Lung (tissue), 12 donors: ENCODE measurements around the gene ZRANB3. TPM values are rescaled to one million over a fixed set of nuclear protein-coding genes. Genes with fewer than 3 reads are reported as not detected.
"Not testable (repeated sequence)": the region's sequence is repeated elsewhere in the genome, so short reads cannot be mapped to it uniquely, and the experiment has no call there.

ENCODE experiments used
- ATAC-seq: fragments of 200-7000 bp; cut with Tn5 transposase; one replicate; pipeline ENCODE4 v1.9.1; 2020; ENCODE audit warnings: moderate number of reproducible peaks; ENCODE audit not compliant: insufficient read depth, low FRiP score
- DNase-seq, 3 donors: peaks; one replicate each; pipeline ENCODE4 v3.0.0-alpha.2; 2013 to 2017
- H3K27ac ChIP-seq, 2 donors: one replicate each; pipeline ENCODE4 v1.5.1; 2013; ENCODE audit warnings: mild to moderate bottlenecking in 2 of 2, moderate library complexity in 2 of 2, control low read depth in 1 of 2, inconsistent platforms in 1 of 2, low read depth in 1 of 2, low read length in 1 of 2
- H3K27me3 ChIP-seq, 3 donors: one replicate each; pipeline ENCODE4 v1.5.1; 2013; ENCODE audit warnings: low read length in 2 of 3; ENCODE audit not compliant: control insufficient read depth in 3 of 3, insufficient read depth in 3 of 3
- H3K36me3 ChIP-seq, 4 donors: one replicate each; pipeline ENCODE4 v1.5.1; 2013; ENCODE audit warnings: low read length in 4 of 4, mild to moderate bottlenecking in 1 of 4, moderate library complexity in 1 of 4; ENCODE audit not compliant: control insufficient read depth in 4 of 4, insufficient read depth in 4 of 4
- H3K4me1 ChIP-seq, 5 donors: one replicate each; pipeline ENCODE4 v1.5.1; 2013; ENCODE audit warnings: low read length in 5 of 5, mild to moderate bottlenecking in 2 of 5, moderate library complexity in 1 of 5; ENCODE audit not compliant: control insufficient read depth in 5 of 5, insufficient read depth in 5 of 5
- H3K4me3 ChIP-seq: one replicate; pipeline ENCODE4 v1.5.1; 2013; ENCODE audit warnings: mild to moderate bottlenecking, control low read depth, moderate library complexity
- H3K9ac ChIP-seq, 2 donors: one replicate each; pipeline ENCODE4 v1.5.1; 2013; ENCODE audit warnings: low read length in 2 of 2, control low read depth in 1 of 2; ENCODE audit not compliant: insufficient read depth in 1 of 2
- H3K9me3 ChIP-seq, 4 donors: one replicate each; pipeline ENCODE4 v1.5.1; 2013; ENCODE audit warnings: low read length in 3 of 4, mild to moderate bottlenecking in 1 of 4, moderate library complexity in 1 of 4; ENCODE audit not compliant: control insufficient read depth in 4 of 4, insufficient read depth in 3 of 4
- WGBS, 2 donors: extraction: QIAGEN DNeasy Blood & Tissue Kit; methylation state at CpG; one replicate each; pipeline ENCODE4 v1.1.7; 2013; 5-methylcytosine and 5-hydroxymethylcytosine counted together
- polyA plus RNA-seq, 2 donors: library from polyadenylated mRNA; stranded (reverse); fragments of 200-250 nt; gene quantifications; one replicate each; pipeline ENCODE4 v1.2.1, GENCODE V29; 2013
- total RNA-seq, 2 donors: library from RNA; depleted of rRNA in 1 of 2; stranded (reverse); fragments of >200 nt in 1 of 2; gene quantifications; one replicate each; pipeline ENCODE4 v1.2.1, GENCODE V29; 2014 to 2021
- TF ChIP-seq, protein P1 (sequence below): IDR thresholded peaks from 2 replicates; pipeline ENCODE4 v1.5.1; 2012; ENCODE audit warnings: mild to moderate bottlenecking; ENCODE audit errors: control extremely low read depth, extremely low read depth
- donor health status: control.
- donor health status: control.
- donor health status: Bipolar disorder and iron deficiency.
- donor health status: healthy.
- donor health status: DM: yes; HTN: yes; CAD: no.

Gene ZRANB3
- total and polyA plus RNA-seq, 4 donors: 1.3 to 14.9 (median 3.3) TPM

DNA sequence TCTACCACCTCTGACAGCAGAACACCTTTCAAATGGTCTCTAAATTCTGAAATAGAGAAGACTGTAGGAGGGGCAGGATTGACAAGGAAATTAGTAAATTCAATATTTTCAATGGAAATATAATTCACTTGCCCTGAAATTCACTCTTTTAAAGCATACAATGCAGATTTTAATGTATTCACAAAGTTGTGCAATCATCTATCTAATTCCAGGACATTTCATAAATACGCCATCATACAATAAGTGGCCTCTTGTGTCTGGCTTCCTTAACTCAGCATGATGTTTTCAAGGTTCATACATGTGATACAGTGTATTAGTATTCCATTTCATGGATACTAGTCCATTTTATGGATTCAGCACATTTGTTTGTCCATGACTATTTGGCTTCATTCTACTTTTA, 74.2 kb downstream of the ZRANB3 start:
- WGBS, 2 donors: 95 to 97% methylated on average over 1 of the region's 1 CpG
- Histone ChIP-seq H3K4me3 (no peak overlapping the region), H3K27ac (no peak overlapping the region), H3K9me3 (peaks cover 0 to 15% (median 5%) of the 10 kb centered on the region in 4 donors), H3K9ac (no peak overlapping the region), H3K27me3 (no peaks in the 10 kb centered on the region), H3K36me3 (no peaks in the 10 kb centered on the region), H3K4me1 (no peaks in the 10 kb centered on the region)
- TF ChIP-seq, protein P1, sequence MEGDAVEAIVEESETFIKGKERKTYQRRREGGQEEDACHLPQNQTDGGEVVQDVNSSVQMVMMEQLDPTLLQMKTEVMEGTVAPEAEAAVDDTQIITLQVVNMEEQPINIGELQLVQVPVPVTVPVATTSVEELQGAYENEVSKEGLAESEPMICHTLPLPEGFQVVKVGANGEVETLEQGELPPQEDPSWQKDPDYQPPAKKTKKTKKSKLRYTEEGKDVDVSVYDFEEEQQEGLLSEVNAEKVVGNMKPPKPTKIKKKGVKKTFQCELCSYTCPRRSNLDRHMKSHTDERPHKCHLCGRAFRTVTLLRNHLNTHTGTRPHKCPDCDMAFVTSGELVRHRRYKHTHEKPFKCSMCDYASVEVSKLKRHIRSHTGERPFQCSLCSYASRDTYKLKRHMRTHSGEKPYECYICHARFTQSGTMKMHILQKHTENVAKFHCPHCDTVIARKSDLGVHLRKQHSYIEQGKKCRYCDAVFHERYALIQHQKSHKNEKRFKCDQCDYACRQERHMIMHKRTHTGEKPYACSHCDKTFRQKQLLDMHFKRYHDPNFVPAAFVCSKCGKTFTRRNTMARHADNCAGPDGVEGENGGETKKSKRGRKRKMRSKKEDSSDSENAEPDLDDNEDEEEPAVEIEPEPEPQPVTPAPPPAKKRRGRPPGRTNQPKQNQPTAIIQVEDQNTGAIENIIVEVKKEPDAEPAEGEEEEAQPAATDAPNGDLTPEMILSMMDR: no peak
- ATAC-seq (no peak), DNase-seq (no peak)

GRCh38 chr2:135456431-135456830, 74.6 kb downstream of the ZRANB3 start:
- no peak overlapping the region for H3K9ac ChIP-seq
- TF ChIP-seq, protein P1: no peak
- no peak overlapping the region for H3K27ac ChIP-seq
- no peaks in the 10 kb centered on the region for H3K36me3 ChIP-seq
- no peak for DNase-seq
- H3K4me1 ChIP-seq: no peaks in the 10 kb centered on the region
- ATAC-seq: no peak
- WGBS, 2 donors: 95 to 96% methylated on average over 2 of the region's 2 CpGs
- no peaks in the 10 kb centered on the region for H3K27me3 ChIP-seq
- H3K9me3 ChIP-seq: peaks cover 0 to 15% (median 5%) of the 10 kb centered on the region in 4 donors
- no peak overlapping the region for H3K4me3 ChIP-seq

- 97 to 100% methylated on average over 1 of the region's 1 CpG for WGBS, 2 donors
- Histone ChIP-seq H3K27me3 (no peaks in the 10 kb centered on the region), H3K27ac (no peak overlapping the region), H3K9ac (no peak overlapping the region), H3K36me3 (no peaks in the 10 kb centered on the region), H3K9me3 (peaks cover 0 to 15% (median 5%) of the 10 kb centered on the region in 4 donors), H3K4me1 (no peaks in the 10 kb centered on the region), H3K4me3 (no peak overlapping the region)
- no peak for DNase-seq
- no peak for ATAC-seq
- TF ChIP-seq, protein P1: no peak
Observed at GRCh38 chr2:135454608-135455007, 76.4 kb downstream of the ZRANB3 start.

- not testable (repeated sequence) for H3K9ac ChIP-seq, H3K36me3 ChIP-seq, H3K27ac ChIP-seq, H3K4me1 ChIP-seq, H3K27me3 ChIP-seq, H3K4me3 ChIP-seq, ATAC-seq, DNase-seq
- WGBS, 2 donors: 92 to 99% methylated on average over 1 of the region's 1 CpG
- peaks cover 0 to 15% (median 5%) of the 10 kb centered on the region in 4 donors for H3K9me3 ChIP-seq
Observed at GRCh38 chr2:135453027-135453426, 78.0 kb downstream of the ZRANB3 start.
